Measurements from ENCODE around the gene QSOX2. TPM values are rescaled to one million over a fixed set of nuclear protein-coding genes. Genes with fewer than 3 reads are reported as not detected.

QSOX2 gene
- total RNA-seq, 1 donor from 2014 or later: 24.1 TPM

GRCh38 chr9:136230773-136231172 lies 14.8 kb downstream of the QSOX2 start:
- Mint-ChIP-seq H3K9me3 (ENCODE audit: low read depth) (no peaks in the 10 kb centered on the region), H3K27me3 (no peaks in the 10 kb centered on the region), H3K4me3 (ENCODE audit: low read depth) (no peak overlapping the region), H3K27ac (peak overlapping the region; percentile 26), H3K4me1 (ENCODE audit: low read depth) (peaks cover 3% of the 10 kb centered on the region), H3K36me3 (ENCODE audit: insufficient read depth) (peaks cover 9% of the 10 kb centered on the region)
- TF ChIP-seq CTCF (IDR thresholded peaks at IDR 0.05; ENCODE audit: unreplicated experiment): no peak
- DNase-seq (ENCODE audit: low spot score, unreplicated experiment): no peak

- Mint-ChIP-seq H3K9me3 (ENCODE audit: low read depth) (no peaks in the 10 kb centered on the region), H3K4me3 (ENCODE audit: low read depth) (no peak overlapping the region), H3K27ac (no peak overlapping the region), H3K27me3 (no peaks in the 10 kb centered on the region), H3K4me1 (ENCODE audit: low read depth) (peaks cover 3% of the 10 kb centered on the region), H3K36me3 (ENCODE audit: insufficient read depth) (peaks cover 10% of the 10 kb centered on the region)
- DNase-seq (ENCODE audit: low spot score, unreplicated experiment): no peak
- TF ChIP-seq CTCF (IDR thresholded peaks at IDR 0.05; ENCODE audit: unreplicated experiment): no peak
Measured at GRCh38 chr9:136230365-136230764, 15.2 kb downstream of the QSOX2 start.

- H3K9me3 Mint-ChIP-seq (ENCODE audit: low read depth): no peaks in the 10 kb centered on the region
- no peak overlapping the region for H3K4me3 Mint-ChIP-seq (ENCODE audit: low read depth)
- H3K27ac Mint-ChIP-seq: no peak overlapping the region
- H3K4me1 Mint-ChIP-seq (ENCODE audit: low read depth): peaks cover 3% of the 10 kb centered on the region
- H3K36me3 Mint-ChIP-seq (ENCODE audit: insufficient read depth): peaks cover 6% of the 10 kb centered on the region
- no peak for DNase-seq (ENCODE audit: low spot score, unreplicated experiment)
- TF ChIP-seq CTCF (IDR thresholded peaks at IDR 0.05; ENCODE audit: unreplicated experiment): no peak
- H3K27me3 Mint-ChIP-seq: no peaks in the 10 kb centered on the region
Measured at GRCh38 chr9:136229096-136230065, 16.2 kb downstream of the QSOX2 start.

- H3K9me3 Mint-ChIP-seq (ENCODE audit: low read depth): no peaks in the 10 kb centered on the region
- no peak for DNase-seq (ENCODE audit: low spot score, unreplicated experiment)
- H3K4me3 Mint-ChIP-seq (ENCODE audit: low read depth): no peak overlapping the region
- peaks cover 6% of the 10 kb centered on the region for H3K36me3 Mint-ChIP-seq (ENCODE audit: insufficient read depth)
- H3K27me3 Mint-ChIP-seq: no peaks in the 10 kb centered on the region
- peaks cover 3% of the 10 kb centered on the region for H3K4me1 Mint-ChIP-seq (ENCODE audit: low read depth)
- no peak overlapping the region for H3K27ac Mint-ChIP-seq
- no peak for TF ChIP-seq CTCF (IDR thresholded peaks at IDR 0.05; ENCODE audit: unreplicated experiment)
Measured at GRCh38 chr9:136228107-136228875, 17.3 kb downstream of the QSOX2 start.

- no peak for TF ChIP-seq CTCF (IDR thresholded peaks at IDR 0.05; ENCODE audit: unreplicated experiment)
- no peak overlapping the region for H3K4me3 Mint-ChIP-seq (ENCODE audit: low read depth)
- H3K4me1 Mint-ChIP-seq (ENCODE audit: low read depth): peaks cover 3% of the 10 kb centered on the region
- DNase-seq (ENCODE audit: low spot score, unreplicated experiment): no peak
- H3K27me3 Mint-ChIP-seq: no peaks in the 10 kb centered on the region
- peaks cover 9% of the 10 kb centered on the region for H3K36me3 Mint-ChIP-seq (ENCODE audit: insufficient read depth)
- H3K9me3 Mint-ChIP-seq (ENCODE audit: low read depth): no peaks in the 10 kb centered on the region
- no peak overlapping the region for H3K27ac Mint-ChIP-seq
Measured at GRCh38 chr9:136226680-136227407, 18.8 kb downstream of the QSOX2 start.

Data from progenitor cell of endocrine pancreas (in vitro differentiated cells).